Occipital lobe (tissue), 2 donors: ENCODE data around the gene MIPEP. TPM values are rescaled to one million over a fixed set of nuclear protein-coding genes. Genes with fewer than 3 reads are reported as not detected.

Experiments used
- DNase-seq: peaks from one replicate; lab custom pipeline; 2025; lab: John Stamatoyannopoulos, UW
- total RNA-seq: library from RNA; depleted of rRNA; stranded (reverse); fragments of >200 nt; gene quantifications from one replicate; pipeline ENCODE4 v1.2.3, GENCODE V29; 2014

Gene MIPEP
- total RNA-seq, 1 donor from 2014 or later, result 14.0 TPM

GRCh38 chr13:23852351-23852750 lies 36.8 kb downstream of the MIPEP start:
- no peak for DNase-seq

GRCh38 chr13:23851106-23851505 lies 38.1 kb downstream of the MIPEP start:
- no peak for DNase-seq

- no peak for DNase-seq
Measured at GRCh38 chr13:23850134-23850533, 39.1 kb downstream of the MIPEP start.

GRCh38 chr13:23849670-23850069 lies 39.5 kb downstream of the MIPEP start:
- no peak for DNase-seq

GRCh38 chr13:23848646-23849141 lies 40.5 kb downstream of the MIPEP start:
- no peak for DNase-seq

GRCh38 chr13:23848019-23848418 lies 41.2 kb downstream of the MIPEP start:
- DNase-seq, result no peak

GRCh38 chr13:23847497-23847896 lies 41.7 kb downstream of the MIPEP start:
- DNase-seq, result no peak

- DNase-seq, result no peak
Measured at GRCh38 chr13:23845105-23845725, 44.0 kb downstream of the MIPEP start.

- DNase-seq, result no peak
Measured at GRCh38 chr13:23844132-23844531, 45.1 kb downstream of the MIPEP start.

- DNase-seq, result no peak
Measured at GRCh38 chr13:23843436-23843835, 45.8 kb downstream of the MIPEP start.

GRCh38 chr13:23842406-23842805 lies 46.8 kb downstream of the MIPEP start:
- DNase-seq, result no peak

GRCh38 chr13:23833733-23834611 lies 55.2 kb downstream of the MIPEP start:
- no peak for DNase-seq

GRCh38 chr13:23828866-23829265 lies 60.3 kb downstream of the MIPEP start:
- DNase-seq, result no peak

GRCh38 chr13:23828086-23828485 lies 61.1 kb downstream of the MIPEP start:
- DNase-seq, result no peak

- DNase-seq, result no peak
Measured at GRCh38 chr13:23825179-23825578, 64.0 kb downstream of the MIPEP start.

GRCh38 chr13:23824371-23824770 lies 64.8 kb downstream of the MIPEP start:
- no peak for DNase-seq

- DNase-seq, result peak; percentile 10
Measured at GRCh38 chr13:23822252-23822824, 66.9 kb downstream of the MIPEP start.

- DNase-seq, result no peak
Measured at GRCh38 chr13:23820530-23820929, 68.7 kb downstream of the MIPEP start.

- DNase-seq, result no peak
Measured at GRCh38 chr13:23817830-23818229, 71.4 kb downstream of the MIPEP start.

GRCh38 chr13:23817136-23817535 lies 72.1 kb downstream of the MIPEP start:
- DNase-seq, result no peak

GRCh38 chr13:23813635-23814034 lies 75.6 kb downstream of the MIPEP start:
- DNase-seq, result no peak

GRCh38 chr13:23811366-23812062 lies 77.7 kb downstream of the MIPEP start:
- no peak for DNase-seq
